Psoas muscle (tissue), 8 donors: ENCODE measurements around the gene MAP3K5. TPM values are rescaled to one million over a fixed set of nuclear protein-coding genes. Genes with fewer than 3 reads are reported as not detected.

Experiments
- ATAC-seq, 4 donors: fragments of 200-7000 bp; cut with Tn5 transposase; one replicate each; pipeline ENCODE4 v1.9.1; 2020; ENCODE audit warnings: moderate library complexity in 3 of 4, mild to moderate bottlenecking in 2 of 4
- DNase-seq, 2 donors: peaks; one replicate each; pipeline ENCODE4 v3.0.0-alpha.2; 2020
- H3K27ac ChIP-seq: fragments of 200-600 bp; one replicate; pipeline ENCODE4 v1.8.0; 2022
- H3K27me3 ChIP-seq, 3 donors: fragments of 200-600 bp in 1 of 3; one replicate each; pipeline versions ENCODE4 v1.6.1 to v1.8.0; 2013 to 2022; ENCODE audit warnings: low read length in 2 of 3, mild to moderate bottlenecking in 2 of 3, moderate library complexity in 1 of 3; ENCODE audit not compliant: insufficient read depth in 3 of 3
- H3K36me3 ChIP-seq, 2 donors: fragments of 200-600 bp in 1 of 2; one replicate each; pipeline versions ENCODE4 v1.6.1 to v1.8.0; 2013 to 2022; ENCODE audit warnings: low read depth in 1 of 2, mild to moderate bottlenecking in 1 of 2, moderate library complexity in 1 of 2; ENCODE audit not compliant: insufficient read depth in 1 of 2
- H3K4me1 ChIP-seq: fragments of 200-600 bp; one replicate; pipeline ENCODE4 v1.8.0; 2022
- H3K4me3 ChIP-seq: fragments of 200-600 bp; one replicate; pipeline ENCODE4 v1.8.0; 2022; ENCODE audit warnings: mild to moderate bottlenecking
- H3K9me3 ChIP-seq: fragments of 200-600 bp; one replicate; pipeline ENCODE4 v1.8.0; 2022
- WGBS, 3 donors: extraction: QIAGEN DNeasy Blood & Tissue Kit; methylation state at CpG; one replicate each; pipeline versions ENCODE4 v1.1.6 to v1.1.7; 2013; 5-methylcytosine and 5-hydroxymethylcytosine counted together
- intact Hi-C, 2 donors: fragments of 100-400 bp; cut with DNase I; formaldehyde crosslinking; loops; one replicate each; pipeline versions ENCODE4 v1.11.0 to v1.14.2; 2022
- polyA plus RNA-seq, 3 donors: library from polyadenylated mRNA; stranded (reverse); fragments of 200-250 nt; gene quantifications; one replicate each; pipeline ENCODE4 v1.2.3, GENCODE V29; 2013
- total RNA-seq, 4 donors: library from RNA; stranded (reverse); fragmentation: NEBNext Ultra II Directional in 2 of 4; extraction: Animal tissue kit (Norgen Biotek cat#: 25700) in 2 of 4; gene quantifications; one replicate each; pipeline versions ENCODE4 v1.2.1 to v1.2.4, GENCODE V29; 2021 to 2023
- TF ChIP-seq, protein P1 (sequence below): fragments of 200-600 bp; IDR thresholded peaks from one replicate; pipeline ENCODE4 v1.8.0; 2022; ENCODE audit warnings: antibody characterized with exemption
- donor health status: healthy with polysubstance abuse.
- donor health status: DM: no; HTN: no; CAD: no; lungs with moderate emphysema.
- donor health status: Bipolar disorder and iron deficiency.
- donor health status: healthy.
- donor health status: DM: yes; HTN: yes; CAD: no.
- donor health status: DM: no; HTN: no; CAD: no.
- donor health status: DM: no; HTN: no; CAD: no.
- donor health status: DM: yes; HTN: yes; CAD: no.

Gene MAP3K5
- total and polyA plus RNA-seq, 7 donors = 0.91 to 8.3 (median 3.8) TPM

DNA sequence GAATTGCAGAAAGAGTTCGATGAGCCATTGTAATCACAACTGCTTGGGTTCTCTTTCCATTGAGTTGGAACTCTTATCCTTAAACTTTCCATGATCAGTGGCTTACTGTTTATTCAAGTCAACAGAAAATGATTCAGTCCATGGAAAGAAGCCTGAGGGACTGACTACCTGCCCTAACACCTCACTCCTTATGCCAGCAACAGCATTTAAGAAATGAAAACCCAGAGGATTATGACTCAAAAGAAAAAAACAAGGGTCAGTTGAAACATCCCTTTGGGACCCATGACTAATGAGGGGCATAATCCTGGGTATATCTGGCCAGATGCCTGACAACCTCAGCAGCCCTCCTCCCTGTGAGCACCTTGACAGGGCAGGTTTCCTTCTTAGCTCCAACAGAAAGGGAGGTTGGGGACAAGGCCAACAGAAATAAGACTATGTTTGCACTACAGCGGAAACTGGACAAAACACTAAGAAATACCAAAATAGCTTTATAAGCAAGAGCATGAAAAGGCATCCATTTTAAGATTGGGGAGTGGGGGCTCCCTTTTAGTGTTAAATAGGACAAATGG, 106.7 kb downstream of the MAP3K5 start:
- no peaks in the 10 kb centered on the region for H3K9me3 ChIP-seq
- intact Hi-C loops = no loop called here
- H3K27me3 ChIP-seq = no peaks in the 10 kb centered on the region
- no peaks in the 10 kb centered on the region for H3K36me3 ChIP-seq
- ATAC-seq (no peak), DNase-seq (no peak)
- H3K4me1 ChIP-seq = no peaks in the 10 kb centered on the region
- 87 to 92% (median 88%) methylated on average over 2 of the region's 2 CpGs for WGBS, 3 donors
- no peak overlapping the region for H3K4me3 ChIP-seq
- no peak overlapping the region for H3K27ac ChIP-seq
- TF ChIP-seq, protein P1, sequence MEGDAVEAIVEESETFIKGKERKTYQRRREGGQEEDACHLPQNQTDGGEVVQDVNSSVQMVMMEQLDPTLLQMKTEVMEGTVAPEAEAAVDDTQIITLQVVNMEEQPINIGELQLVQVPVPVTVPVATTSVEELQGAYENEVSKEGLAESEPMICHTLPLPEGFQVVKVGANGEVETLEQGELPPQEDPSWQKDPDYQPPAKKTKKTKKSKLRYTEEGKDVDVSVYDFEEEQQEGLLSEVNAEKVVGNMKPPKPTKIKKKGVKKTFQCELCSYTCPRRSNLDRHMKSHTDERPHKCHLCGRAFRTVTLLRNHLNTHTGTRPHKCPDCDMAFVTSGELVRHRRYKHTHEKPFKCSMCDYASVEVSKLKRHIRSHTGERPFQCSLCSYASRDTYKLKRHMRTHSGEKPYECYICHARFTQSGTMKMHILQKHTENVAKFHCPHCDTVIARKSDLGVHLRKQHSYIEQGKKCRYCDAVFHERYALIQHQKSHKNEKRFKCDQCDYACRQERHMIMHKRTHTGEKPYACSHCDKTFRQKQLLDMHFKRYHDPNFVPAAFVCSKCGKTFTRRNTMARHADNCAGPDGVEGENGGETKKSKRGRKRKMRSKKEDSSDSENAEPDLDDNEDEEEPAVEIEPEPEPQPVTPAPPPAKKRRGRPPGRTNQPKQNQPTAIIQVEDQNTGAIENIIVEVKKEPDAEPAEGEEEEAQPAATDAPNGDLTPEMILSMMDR = no peak

DNA sequence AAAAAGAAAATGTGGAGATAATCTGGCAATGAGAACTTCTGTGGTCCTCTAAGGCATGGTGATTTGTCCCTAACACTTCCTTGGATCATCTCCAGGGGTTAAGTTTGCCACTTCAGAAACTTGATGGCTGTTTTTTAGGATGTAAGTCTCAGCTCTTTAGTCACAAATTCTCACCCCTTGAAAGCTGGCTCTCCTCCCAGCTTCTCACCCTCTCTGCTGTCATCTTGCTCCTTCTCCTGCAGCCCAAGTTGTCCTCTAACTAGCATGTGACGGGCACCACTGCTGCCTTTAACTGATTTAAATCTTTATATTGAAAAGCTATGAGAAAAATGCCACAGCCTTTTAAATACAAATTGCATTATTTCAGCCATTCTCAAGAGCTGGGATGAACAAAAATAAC, 107.8 kb downstream of the MAP3K5 start:
- no peak overlapping the region for H3K27ac ChIP-seq
- H3K9me3 ChIP-seq = no peaks in the 10 kb centered on the region
- H3K4me3 ChIP-seq = no peak overlapping the region
- intact Hi-C loops = no loop called here
- TF ChIP-seq, protein P1 = no peak
- H3K27me3 ChIP-seq = no peaks in the 10 kb centered on the region
- DNase-seq = no peak
- H3K36me3 ChIP-seq = no peaks in the 10 kb centered on the region
- H3K4me1 ChIP-seq = no peaks in the 10 kb centered on the region
- 83 to 88% (median 86%) methylated on average over 1 of the region's 1 CpG for WGBS, 3 donors
- ATAC-seq = no peak

- no peak for DNase-seq
- no peak for ATAC-seq
- no peaks in the 10 kb centered on the region for H3K9me3 ChIP-seq
- H3K4me1 ChIP-seq = no peaks in the 10 kb centered on the region
- 75 to 80% (median 79%) methylated on average over 4 of the region's 4 CpGs for WGBS, 3 donors
- no peaks in the 10 kb centered on the region for H3K27me3 ChIP-seq
- intact Hi-C loops = no loop called here
- TF ChIP-seq, protein P1 = no peak
- no peaks in the 10 kb centered on the region for H3K36me3 ChIP-seq
- H3K27ac ChIP-seq = no peak overlapping the region
- no peak overlapping the region for H3K4me3 ChIP-seq
These were observed 108.9 kb downstream of the MAP3K5 start for GRCh38 chr6:136683209-136683941.

DNA sequence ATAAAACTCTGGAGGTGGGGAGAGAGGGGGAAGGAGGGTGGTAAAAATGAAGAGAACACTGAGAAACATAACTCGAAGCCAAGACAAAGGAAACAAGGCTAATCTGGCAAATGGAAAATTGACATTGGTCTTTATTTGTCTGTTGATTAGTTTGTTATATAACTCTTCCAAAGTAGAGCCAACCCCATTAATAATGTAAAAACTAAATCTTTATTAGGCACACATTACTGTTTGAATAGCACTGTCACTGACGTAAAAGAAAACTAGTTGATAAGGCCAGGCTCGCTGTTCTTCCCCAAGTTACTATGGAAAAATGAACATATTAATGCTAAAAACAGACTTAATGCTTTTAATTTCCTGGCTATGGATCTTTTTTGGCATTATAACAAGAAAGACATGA, 110.0 kb downstream of the MAP3K5 start:
- TF ChIP-seq, protein P1 = no peak
- 76 to 85% (median 82%) methylated on average over 3 of the region's 3 CpGs for WGBS, 3 donors
- no peak overlapping the region for H3K4me3 ChIP-seq
- no peak overlapping the region for H3K27ac ChIP-seq
- ATAC-seq = no peak
- intact Hi-C loops = no loop called here
- no peaks in the 10 kb centered on the region for H3K36me3 ChIP-seq
- H3K27me3 ChIP-seq = no peaks in the 10 kb centered on the region
- DNase-seq = no peak
- H3K4me1 ChIP-seq = no peaks in the 10 kb centered on the region
- no peaks in the 10 kb centered on the region for H3K9me3 ChIP-seq

GRCh38 chr6:136677822-136678221, 114.5 kb downstream of the MAP3K5 start:
- TF ChIP-seq, protein P1 = no peak
- no peaks in the 10 kb centered on the region for H3K27me3 ChIP-seq
- no peak overlapping the region for H3K27ac ChIP-seq
- no peaks in the 10 kb centered on the region for H3K36me3 ChIP-seq
- intact Hi-C loops = no loop called here
- H3K9me3 ChIP-seq = no peaks in the 10 kb centered on the region
- H3K4me1 ChIP-seq = no peaks in the 10 kb centered on the region
- no peak overlapping the region for H3K4me3 ChIP-seq
- ATAC-seq (no peak), DNase-seq (no peak)
